Retina (tissue), 1 donor: ENCODE results near the gene UBXN7.
"Not testable (repeated sequence)": the region's sequence is repeated elsewhere in the genome, so short reads cannot be mapped to it uniquely, and the experiment has no call there.

Experiments used
- DNase-seq: peaks from one replicate; pipeline ENCODE4 v3.0.0-alpha.2; 2016

Gene UBXN7

DNA sequence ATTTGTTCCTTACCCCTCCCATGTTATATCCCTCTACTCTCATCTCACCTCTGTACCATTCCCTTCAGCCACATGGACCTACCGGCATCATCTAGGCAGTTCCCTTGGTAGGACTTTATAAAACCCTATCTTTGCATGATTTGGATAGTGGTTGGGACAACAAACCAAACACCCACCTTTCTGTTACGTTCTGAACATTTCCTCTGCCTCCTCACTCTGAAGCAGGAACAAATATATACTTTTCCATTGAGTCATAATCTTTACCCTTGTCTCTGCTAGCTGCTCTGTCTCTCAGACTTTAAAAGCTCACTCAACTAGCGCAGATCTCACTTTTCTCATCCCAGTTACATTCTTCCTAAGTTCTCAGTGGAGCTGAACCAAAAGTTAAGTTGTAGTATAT lies 17.8 kb downstream of the UBXN7 start:
- DNase-seq = no peak

DNA sequence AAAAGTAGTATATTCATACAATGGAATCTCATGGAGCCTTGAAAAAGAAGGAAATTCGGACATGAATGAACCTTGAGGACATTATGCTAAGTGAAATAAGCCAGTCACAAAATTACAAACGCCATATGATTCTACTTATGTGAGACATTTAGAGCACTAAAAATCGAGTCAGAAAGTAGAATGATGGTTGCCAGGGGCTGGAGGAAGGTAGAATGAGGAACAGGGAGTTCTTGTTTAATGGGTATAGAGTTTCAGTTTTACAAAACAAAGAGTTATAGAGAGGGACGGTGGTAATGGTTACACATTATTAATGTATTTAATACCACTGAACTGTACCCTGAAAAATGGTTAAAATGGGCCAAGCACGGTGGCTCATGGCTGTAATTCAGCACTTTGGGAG lies 19.5 kb downstream of the UBXN7 start:
- DNase-seq = no peak

DNA sequence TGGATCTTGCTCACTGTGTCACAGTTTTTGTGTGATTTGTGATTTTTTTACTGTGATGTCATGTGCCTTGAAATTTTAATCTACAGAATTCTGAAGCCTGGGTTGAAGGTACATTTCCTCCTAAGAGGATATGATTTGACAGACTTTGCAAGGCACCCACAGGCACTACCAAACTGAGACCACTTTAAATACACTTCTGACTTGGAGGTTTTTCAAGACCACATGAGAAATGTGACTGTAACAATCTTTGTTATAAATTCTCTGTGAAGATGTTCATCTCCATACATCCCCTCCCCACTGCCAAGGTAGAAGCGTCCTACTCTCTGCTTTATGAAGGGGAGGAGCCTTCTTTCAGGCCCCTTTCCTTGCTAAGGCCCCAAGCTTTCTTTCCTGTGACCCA lies 22.8 kb downstream of the UBXN7 start:
- no peak for DNase-seq

DNA sequence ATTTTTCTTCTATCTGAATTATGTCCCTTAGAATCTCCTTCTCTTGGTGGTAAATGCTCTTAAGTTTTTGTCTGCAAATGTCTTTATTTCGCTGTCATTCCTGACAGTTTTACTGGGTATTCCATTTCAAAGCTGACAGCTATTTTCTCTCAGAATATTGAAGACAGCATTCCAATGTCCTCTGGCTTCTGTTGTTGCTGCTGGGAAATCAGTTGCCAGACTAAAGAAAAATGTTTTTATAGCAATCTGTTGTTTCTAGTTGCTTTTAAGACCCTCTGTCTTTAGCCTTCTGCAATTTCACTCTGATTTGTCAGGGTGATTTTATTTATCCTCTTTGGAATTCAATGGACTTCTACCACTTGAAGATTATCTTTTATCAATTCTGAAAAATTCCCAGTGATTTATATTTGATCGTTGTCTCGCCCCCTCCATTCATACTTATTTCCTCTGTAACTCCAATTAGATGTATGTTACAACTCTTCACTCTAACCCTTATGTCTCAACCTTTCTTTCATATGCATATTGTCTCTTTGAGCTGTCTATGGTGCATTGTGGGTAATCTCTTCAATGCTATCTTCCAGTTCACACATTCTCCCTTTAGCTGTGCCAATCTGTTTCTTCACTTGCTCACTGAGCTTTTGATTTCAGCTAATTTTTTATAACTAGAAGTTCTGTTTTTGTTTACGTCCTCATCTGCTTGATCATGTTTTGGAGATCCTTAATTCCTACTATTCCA lies 23.5 kb downstream of the UBXN7 start:
- no peak for DNase-seq

DNA sequence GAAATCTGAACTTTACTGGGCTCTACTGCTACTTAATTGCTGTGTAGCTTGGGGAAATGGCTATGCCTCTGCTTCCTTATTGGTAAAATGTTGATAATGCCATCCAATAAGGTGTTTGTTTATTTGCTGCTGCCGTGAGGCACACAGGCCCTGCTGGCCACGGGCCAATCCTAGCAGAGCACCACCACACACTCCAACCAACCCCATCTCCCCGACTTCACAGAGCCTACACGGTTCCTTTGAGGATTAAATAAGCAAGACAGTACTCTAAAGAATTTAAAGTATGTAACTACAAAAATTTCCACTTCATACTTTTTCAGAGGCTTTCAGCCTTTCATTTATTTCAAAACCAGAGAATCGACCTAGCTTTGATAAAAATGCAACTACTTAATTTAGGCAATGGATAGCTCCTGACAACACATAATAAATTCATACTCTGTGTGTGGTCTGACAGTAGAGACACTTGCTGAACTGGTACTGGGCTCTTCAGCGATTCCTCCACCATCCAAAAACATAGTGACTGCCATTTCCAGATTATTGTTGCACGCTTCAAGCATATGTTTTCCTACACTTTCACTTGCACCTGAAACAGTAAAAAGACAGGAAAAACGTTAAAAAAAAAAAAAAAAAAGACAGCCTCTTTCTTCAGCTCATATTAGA lies 25.3 kb downstream of the UBXN7 start:
- DNase-seq = no peak

DNA sequence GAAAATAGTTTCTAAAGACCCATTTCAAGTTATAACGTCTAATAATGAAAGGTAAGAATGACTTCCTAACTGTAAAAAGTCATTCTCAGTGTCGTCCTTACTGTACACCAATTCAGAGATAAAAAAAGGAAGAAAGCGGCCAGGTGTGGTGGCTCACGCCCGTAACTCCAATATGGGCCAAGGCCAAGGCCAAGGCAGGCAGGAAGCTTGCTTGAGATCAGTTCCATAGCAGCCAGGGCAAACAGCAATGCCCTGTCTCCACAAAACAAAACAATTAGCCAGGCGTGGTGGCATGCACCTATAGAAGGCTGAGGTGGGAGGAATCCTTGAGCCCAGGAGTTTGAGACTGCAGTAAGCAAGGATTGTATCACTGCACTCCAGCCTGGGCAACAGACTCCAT lies 31.9 kb downstream of the UBXN7 start:
- DNase-seq = no peak

DNA sequence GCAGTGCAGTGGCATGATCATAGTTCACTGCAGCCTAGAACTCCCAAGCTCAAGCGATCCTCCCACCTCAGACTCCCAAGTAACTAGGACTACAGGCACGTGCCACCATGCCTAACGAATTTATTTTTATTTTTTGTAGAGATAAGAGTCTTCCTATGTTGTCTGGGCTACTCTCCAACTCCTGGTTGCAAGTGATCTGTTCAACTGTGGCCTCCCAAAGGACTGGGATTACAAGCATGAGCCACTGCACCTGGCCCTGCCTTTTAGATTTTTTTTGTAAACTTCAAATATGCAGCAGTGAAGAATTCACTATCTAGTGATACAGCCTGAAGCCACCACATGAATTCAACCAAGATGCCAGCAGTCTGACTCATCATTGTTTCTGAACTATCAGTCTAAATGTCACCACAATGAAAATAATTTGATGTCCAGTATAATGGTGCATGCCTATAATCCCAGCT lies 32.7 kb downstream of the UBXN7 start:
- DNase-seq = no peak

DNA sequence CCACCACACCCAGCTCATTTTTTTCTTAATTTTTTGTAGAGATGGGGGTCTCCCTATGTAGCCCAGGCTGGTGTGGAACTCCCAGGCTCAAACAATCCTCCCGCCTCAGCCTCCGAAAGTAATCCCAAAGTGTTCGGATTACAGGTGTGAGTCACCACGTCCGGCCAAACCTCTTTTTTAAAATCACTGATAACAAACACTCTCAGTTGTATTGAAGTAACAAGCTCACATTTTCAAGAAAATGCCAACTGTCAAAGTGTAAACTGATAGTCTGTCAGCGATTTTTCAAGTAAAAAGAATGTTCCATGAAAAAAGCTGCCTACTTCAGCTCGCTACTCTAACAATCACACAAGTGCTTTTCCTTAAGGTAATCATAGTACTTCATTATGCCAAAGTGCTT lies 33.4 kb downstream of the UBXN7 start:
- DNase-seq = no peak

DNA sequence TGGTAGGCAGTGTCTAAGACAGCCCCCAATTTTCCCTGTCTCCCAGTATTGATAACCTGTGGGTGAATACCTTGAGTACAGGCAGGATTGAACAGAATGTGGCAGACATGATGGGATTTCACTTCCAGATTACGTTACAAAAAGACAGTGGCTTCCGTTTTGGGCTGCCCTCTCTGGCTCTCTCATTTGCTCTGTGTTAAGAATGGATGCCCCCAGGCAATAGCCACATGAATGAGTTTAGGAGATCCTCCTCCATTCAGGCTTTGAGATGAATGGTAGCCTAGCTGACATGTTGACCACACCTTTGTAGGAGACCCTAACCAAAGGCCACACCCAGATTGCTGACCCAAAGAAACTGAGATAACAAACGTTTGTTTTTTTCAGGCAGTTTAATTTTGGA lies 34.3 kb downstream of the UBXN7 start:
- DNase-seq = no peak

DNA sequence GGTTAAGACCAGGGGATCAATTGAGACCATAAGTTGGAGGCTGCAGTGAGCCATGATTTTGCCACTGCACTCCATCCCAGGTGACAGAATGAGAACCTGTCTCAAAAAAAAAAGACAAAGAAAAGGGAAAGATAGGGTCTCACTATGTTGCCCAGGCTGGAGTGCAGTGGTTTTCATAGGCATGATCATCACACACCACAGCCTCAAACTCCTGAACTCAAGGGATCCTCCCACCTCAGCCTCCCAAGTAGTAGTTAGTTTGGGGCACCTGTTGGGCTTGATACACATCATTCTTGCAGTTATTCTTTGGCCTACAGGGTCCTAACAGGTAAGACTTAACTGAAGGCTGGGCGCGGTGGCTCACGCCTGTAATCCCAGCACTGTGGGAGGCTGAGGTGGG lies 42.1 kb downstream of the UBXN7 start:
- no peak for DNase-seq

DNA sequence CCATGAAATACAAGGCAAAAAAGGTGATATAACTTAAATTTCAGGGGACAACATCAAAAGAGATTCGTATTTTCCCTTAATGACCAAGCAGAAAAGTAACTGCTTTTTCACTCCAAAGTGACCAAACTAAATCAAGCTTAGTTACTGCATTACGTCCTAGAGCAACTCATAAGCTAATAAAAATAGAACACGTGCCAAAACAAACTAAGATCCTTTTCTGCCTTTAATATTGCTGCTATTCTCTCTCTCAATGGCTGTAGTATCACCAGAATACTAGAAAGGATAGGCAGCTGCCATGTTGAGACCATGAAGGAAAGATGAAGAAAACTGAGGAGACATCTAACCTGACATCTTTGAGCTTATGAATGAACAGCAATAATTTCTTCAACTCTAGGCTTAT lies 43.3 kb downstream of the UBXN7 start:
- no peak for DNase-seq

DNA sequence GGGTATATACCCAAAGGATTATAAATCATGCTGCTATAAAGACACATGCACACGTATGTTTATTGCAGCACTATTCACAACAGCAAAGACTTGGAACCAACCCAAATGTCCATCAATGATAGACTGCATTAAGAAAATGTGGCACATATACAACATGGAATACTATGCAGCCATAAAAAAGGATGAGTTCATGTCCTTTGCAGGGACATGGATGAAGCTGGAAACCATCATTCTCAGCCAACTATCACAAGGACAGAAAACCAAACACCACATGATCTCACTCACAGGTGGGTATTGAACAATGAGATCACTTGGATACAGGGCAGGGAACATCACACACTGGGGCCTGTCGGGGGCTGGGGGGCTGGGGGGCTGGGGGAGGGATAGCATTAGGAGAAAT lies 44.3 kb downstream of the UBXN7 start:
- not testable (repeated sequence) for DNase-seq

DNA sequence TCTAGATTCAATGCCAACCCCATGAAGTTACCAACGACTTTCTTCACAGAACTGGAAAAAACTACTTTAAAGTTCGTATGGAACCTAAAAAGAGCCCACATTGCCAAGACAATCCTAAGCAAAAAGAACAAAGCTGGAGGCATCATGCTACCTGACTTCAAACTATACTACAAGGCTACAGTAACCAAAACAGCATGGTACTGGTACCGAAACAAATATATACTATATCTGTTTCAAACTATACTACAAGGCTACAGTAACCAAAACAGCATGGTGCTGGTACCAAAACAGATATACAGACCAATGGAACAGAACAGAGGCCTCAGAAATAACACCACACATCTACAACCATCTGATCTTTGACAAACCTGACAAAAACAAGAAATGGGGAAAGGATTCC lies 45.4 kb downstream of the UBXN7 start:
- DNase-seq = not testable (repeated sequence)

DNA sequence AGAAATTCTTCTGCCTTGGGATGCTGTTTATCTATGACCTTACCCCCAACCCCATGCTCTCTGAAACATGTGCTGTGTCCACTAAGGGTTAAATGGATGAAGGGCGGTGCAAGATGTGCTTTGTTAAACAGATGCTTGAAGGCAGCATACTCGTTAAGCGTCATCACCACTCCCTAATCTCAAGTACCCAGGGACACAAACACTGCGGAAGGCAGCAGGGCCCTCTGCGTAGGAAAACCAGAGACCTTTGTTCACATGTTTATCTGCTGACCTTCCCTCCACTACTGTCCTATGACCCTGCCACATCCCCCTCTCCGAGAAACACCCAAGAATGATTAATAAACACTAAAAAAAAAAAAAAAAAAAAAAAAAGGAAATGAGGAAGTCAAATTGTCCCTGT lies 46.2 kb downstream of the UBXN7 start:
- not testable (repeated sequence) for DNase-seq

DNA sequence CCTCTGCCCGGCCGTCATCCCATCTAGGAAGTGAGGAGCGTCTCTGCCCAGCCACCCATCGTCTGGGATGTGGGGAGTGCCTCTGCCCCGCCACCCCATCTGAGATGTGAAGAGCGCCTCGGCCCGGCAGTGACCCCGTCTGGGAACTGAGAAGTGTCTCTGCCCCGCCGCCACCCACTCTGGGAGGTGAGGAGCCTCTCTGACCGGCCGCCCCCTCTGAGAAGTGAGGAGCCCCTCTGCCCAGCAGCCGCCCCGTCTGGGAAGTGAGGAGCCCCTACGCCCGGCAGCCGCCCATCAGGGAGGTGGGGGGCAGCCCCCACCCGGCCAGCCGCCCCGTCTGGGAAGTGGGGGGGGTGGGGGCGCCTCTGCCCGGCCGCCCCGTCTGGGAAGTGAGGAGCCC lies 46.8 kb downstream of the UBXN7 start:
- DNase-seq = not testable (repeated sequence)

DNA sequence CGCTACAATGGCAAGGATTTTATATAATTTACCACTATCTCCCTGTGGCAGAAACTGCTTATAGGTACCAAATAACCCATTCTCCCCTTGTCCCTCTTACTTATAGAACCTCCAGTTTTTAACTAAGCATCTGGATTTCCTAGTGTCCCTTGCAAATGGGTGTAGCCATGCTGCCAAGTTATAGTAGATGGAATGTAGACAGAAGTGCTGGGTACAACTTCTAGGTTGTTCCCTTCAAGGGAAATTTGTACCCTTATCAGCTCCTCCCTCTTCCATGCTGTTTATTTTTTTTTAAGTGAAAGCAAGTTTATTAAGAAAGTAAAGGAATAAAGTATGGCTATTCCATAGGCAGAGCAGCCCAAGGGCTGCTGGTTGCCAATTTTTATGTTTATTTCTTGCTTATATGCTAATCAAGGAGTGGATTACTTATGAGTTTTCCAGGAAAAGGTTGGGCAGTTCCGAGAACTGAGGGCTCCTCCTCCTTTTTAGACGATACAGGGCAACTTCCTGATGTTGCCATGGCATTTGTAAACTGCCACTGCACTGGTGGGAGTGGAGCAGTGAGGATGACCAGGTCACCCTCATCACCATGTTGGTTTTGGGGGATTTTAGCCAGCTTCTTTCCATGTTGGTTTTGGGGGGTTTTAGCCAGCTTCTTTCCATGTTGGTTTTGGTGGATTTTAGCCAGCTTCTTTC lies 53.9 kb downstream of the UBXN7 start:
- no peak for DNase-seq

DNA sequence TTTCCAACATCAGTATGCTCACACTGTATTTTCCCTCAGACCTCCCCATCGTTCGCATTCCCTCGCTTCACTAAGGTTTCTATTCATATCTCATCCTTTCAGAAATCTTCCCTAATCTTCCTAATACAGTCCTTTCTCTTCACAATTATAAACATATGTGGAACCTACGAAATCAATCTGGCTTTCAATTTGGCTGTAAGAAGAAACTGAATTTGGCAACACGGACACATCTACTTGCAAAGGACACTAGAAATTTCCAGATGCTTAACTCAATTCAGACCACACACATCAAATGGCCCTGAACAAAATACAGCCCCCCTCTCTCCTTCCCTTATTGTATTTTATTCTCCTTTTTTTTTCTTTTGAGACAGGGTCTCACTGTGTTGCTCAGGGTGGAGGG lies 54.9 kb downstream of the UBXN7 start:
- DNase-seq = no peak

DNA sequence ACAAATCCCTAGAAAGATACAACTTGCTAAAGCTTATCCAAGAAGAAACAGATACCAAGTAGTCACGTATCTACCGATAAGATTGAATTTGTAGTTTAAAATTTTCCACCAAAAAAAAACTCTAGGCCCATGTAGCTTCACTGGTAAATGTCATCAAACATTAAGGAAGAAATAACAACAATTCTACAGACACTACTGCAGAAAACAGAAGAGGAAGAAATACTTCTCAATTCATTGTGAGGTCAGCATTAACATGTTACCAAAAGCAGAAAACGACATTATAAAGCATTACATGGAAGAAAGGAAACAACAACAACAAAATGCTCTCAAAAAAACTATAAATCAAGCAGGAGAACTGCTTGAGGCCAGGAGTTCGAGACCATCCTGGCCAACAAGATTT lies 66.5 kb downstream of the UBXN7 start:
- no peak for DNase-seq

DNA sequence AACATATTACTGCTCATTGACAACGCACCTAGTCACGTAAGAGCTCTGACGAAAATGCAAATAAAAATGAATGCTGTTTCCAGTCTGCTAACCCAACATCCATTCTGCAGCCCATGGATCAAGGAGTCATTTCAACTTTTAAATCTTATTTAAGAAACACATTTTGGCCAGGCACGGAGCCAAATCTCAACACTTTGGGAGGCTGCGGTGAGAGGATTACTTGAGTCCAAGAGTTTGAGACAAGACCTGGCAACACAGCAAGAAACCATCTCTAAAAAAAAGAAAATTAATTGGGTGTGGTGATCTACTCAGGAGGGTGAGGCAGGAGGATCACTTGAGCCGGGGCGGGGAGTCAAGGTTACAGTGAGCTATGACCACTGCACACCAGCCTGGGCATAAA lies 71.6 kb downstream of the UBXN7 start:
- DNase-seq = no peak

DNA sequence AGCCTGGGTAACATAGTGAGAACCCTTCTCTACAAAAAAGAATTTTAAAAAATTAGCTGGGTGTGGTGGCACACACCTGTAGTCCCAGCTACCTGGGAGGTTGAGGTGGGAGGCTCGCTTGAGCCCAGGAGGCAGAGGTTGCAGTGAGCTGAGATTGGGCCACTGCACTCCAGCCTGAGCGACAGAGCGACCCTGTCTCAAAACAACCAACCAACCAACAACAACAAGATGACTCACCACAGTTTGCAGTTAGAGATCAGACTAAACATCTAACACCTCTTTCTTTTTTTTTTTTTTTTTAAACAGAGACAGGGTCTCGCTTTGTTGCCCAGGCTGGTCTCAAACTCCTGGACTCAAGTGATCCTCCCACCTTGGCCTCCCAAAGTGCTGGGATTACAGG lies 73.7 kb downstream of the UBXN7 start:
- DNase-seq = not testable (repeated sequence)

DNA sequence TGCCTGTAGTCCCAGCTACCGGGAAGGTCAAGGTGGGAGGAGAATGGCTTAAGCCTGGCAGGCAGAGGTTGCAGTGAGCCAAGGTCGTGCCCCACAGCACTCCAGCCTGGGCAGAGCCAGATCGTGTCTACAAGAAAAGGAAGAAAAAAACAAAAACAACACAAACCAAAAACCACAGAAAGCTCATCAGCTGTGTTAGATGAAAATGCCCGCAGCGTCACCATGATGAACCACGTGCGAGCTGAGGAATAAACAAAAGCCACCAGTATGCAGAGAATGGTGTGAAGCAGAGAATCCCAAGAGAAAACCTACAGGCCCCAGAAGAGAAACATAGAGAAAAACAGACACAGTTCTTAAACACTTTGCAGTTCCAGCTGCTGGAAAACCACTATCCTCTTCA lies 74.3 kb downstream of the UBXN7 start:
- DNase-seq = no peak

DNA sequence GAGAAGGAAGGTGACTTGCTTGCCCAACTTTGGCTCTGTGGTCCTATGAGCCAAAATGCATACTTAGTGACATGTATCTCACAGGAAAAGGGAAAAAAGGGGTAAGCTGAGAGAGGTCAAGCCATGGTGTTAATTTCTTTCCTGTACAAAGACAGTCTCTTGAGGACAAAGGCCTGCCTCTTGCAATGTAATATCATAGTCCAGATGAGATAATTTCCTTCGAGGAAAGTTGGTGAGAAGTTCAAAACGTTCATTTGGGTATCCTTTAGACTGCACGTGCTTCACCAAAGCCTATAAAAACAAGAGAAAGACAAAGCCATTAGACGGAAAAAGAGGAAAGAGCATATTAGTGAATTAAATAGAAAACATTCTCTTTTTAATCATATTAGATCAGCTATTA lies 75.7 kb downstream of the UBXN7 start:
- no peak for DNase-seq

DNA sequence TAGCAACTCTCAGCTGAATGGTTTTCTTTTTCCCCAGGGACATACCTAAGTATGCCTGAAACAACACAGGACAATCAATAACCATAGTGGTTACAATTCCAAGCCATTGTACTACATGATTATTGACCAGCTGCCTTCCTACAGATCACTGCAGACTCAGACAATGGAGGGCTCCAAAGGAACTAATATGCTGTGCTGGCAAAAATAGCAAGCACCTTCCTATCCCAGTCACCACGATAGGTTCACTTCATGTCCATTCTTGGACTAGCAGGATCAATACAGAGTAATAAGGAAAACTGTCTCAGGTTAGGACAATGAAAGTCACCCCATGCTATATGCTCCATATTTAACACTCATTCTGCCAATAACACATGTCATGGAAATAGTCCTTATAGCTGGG lies 76.6 kb downstream of the UBXN7 start:
- no peak for DNase-seq

DNA sequence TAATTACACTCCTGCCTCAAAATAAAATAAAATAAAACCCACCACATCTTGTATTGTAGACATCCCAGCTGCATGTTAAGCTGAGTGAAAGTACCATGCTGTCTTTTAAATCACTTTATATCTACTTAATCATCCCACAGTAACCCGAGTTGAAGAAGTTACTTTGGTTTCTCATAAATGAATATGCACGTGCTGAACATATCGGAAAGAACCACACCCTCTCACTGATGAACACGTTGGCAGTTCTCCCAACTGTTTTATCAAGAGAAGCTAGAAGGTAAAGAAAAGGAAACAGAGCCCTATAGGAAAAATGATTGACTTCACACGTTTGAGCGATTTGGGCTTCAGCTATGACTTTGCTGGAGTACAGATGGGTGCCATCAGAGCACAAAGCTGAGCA lies 78.1 kb downstream of the UBXN7 start:
- DNase-seq = no peak
